ENCODE data around the gene RMDN2. TPM values are rescaled to one million over a fixed set of nuclear protein-coding genes. Genes with fewer than 3 reads are reported as not detected.

The RMDN2 gene
- total and polyA plus RNA-seq, 4 donors: 7.3 to 30.6 (median 13.3) TPM

GRCh38 chr2:38057651-38058410 lies 132.7 kb downstream of the RMDN2 start:
- Histone ChIP-seq H3K4me1 (ENCODE audit: control insufficient read depth in 4 of 4, insufficient read depth in 4 of 4, low read length in 3 of 4) (no peaks in the 10 kb centered on the region), H3K9me3 (ENCODE audit: control insufficient read depth in 4 of 4, low read length in 3 of 4) (no peaks in the 10 kb centered on the region), H3K36me3 (ENCODE audit: control insufficient read depth in 4 of 4, insufficient read depth in 3 of 4, low read depth in 1 of 4, low read length in 3 of 4) (no peaks in the 10 kb centered on the region), H3K27ac (ENCODE audit: low read depth in 1 of 2, low read length in 2 of 2) (no peak overlapping the region), H3K27me3 (ENCODE audit: control insufficient read depth in 4 of 4, insufficient read depth in 4 of 4, low read length in 3 of 4) (no peaks in the 10 kb centered on the region), H3K4me3 (ENCODE audit: low read depth in 1 of 3, low read length in 3 of 3) (no peak overlapping the region), H3K9ac (ENCODE audit: low read depth in 1 of 2, low read length in 2 of 2) (no peak overlapping the region)
- 80% methylated on average over 3 of the region's 3 CpGs for WGBS
- DNase-seq (ENCODE audit: low spot score): no peak
- TF ChIP-seq, protein P1, sequence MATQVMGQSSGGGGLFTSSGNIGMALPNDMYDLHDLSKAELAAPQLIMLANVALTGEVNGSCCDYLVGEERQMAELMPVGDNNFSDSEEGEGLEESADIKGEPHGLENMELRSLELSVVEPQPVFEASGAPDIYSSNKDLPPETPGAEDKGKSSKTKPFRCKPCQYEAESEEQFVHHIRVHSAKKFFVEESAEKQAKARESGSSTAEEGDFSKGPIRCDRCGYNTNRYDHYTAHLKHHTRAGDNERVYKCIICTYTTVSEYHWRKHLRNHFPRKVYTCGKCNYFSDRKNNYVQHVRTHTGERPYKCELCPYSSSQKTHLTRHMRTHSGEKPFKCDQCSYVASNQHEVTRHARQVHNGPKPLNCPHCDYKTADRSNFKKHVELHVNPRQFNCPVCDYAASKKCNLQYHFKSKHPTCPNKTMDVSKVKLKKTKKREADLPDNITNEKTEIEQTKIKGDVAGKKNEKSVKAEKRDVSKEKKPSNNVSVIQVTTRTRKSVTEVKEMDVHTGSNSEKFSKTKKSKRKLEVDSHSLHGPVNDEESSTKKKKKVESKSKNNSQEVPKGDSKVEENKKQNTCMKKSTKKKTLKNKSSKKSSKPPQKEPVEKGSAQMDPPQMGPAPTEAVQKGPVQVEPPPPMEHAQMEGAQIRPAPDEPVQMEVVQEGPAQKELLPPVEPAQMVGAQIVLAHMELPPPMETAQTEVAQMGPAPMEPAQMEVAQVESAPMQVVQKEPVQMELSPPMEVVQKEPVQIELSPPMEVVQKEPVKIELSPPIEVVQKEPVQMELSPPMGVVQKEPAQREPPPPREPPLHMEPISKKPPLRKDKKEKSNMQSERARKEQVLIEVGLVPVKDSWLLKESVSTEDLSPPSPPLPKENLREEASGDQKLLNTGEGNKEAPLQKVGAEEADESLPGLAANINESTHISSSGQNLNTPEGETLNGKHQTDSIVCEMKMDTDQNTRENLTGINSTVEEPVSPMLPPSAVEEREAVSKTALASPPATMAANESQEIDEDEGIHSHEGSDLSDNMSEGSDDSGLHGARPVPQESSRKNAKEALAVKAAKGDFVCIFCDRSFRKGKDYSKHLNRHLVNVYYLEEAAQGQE (IDR thresholded peaks at IDR 0.05): no peak
- TF ChIP-seq FOXA1 (IDR thresholded peaks at IDR 0.05): no peak

- Histone ChIP-seq H3K27me3 (ENCODE audit: control insufficient read depth in 4 of 4, insufficient read depth in 4 of 4, low read length in 3 of 4) (no peaks in the 10 kb centered on the region), H3K4me1 (ENCODE audit: control insufficient read depth in 4 of 4, insufficient read depth in 4 of 4, low read length in 3 of 4) (no peaks in the 10 kb centered on the region), H3K36me3 (ENCODE audit: control insufficient read depth in 4 of 4, insufficient read depth in 3 of 4, low read depth in 1 of 4, low read length in 3 of 4) (no peaks in the 10 kb centered on the region), H3K9ac (ENCODE audit: low read depth in 1 of 2, low read length in 2 of 2) (no peak overlapping the region), H3K4me3 (ENCODE audit: low read depth in 1 of 3, low read length in 3 of 3) (no peak overlapping the region), H3K27ac (ENCODE audit: low read depth in 1 of 2, low read length in 2 of 2) (no peak overlapping the region), H3K9me3 (ENCODE audit: control insufficient read depth in 4 of 4, low read length in 3 of 4) (no peaks in the 10 kb centered on the region)
- TF ChIP-seq, protein P2, sequence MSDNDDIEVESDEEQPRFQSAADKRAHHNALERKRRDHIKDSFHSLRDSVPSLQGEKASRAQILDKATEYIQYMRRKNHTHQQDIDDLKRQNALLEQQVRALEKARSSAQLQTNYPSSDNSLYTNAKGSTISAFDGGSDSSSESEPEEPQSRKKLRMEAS (IDR thresholded peaks at IDR 0.05): no peak
- TF ChIP-seq RAD21 (IDR thresholded peaks at IDR 0.05) (no peak), JUND (IDR thresholded peaks at IDR 0.05) (no peak), HNF4G (IDR thresholded peaks at IDR 0.05) (no peak), TAF1 (conservative IDR thresholded peaks at IDR 0.05) (no peak), EGR1 (IDR thresholded peaks at IDR 0.05; ENCODE audit: low read depth in 2 of 2) (no peak), RXRA (IDR thresholded peaks at IDR 0.05) (no peak), FOXA2 (IDR thresholded peaks at IDR 0.05) (no peak), YY1 (IDR thresholded peaks at IDR 0.05) (no peak), SP1 (IDR thresholded peaks at IDR 0.05) (no peak), GABPA (IDR thresholded peaks at IDR 0.05 in 1 of 2, conservative IDR thresholded peaks at IDR 0.05 in 1 of 2) (no peak), NR2F2 (IDR thresholded peaks at IDR 0.05) (no peak), HNF4A (conservative IDR thresholded peaks at IDR 0.05) (no peak), CTCF (IDR thresholded peaks at IDR 0.05; ENCODE audit: low read depth, low read length, missing input control) (no peak), FOXA1 (IDR thresholded peaks at IDR 0.05) (no peak), ATF3 (IDR thresholded peaks at IDR 0.05) (no peak)
- TF ChIP-seq, protein P1 (IDR thresholded peaks at IDR 0.05): no peak
- TF ChIP-seq, protein P3, sequence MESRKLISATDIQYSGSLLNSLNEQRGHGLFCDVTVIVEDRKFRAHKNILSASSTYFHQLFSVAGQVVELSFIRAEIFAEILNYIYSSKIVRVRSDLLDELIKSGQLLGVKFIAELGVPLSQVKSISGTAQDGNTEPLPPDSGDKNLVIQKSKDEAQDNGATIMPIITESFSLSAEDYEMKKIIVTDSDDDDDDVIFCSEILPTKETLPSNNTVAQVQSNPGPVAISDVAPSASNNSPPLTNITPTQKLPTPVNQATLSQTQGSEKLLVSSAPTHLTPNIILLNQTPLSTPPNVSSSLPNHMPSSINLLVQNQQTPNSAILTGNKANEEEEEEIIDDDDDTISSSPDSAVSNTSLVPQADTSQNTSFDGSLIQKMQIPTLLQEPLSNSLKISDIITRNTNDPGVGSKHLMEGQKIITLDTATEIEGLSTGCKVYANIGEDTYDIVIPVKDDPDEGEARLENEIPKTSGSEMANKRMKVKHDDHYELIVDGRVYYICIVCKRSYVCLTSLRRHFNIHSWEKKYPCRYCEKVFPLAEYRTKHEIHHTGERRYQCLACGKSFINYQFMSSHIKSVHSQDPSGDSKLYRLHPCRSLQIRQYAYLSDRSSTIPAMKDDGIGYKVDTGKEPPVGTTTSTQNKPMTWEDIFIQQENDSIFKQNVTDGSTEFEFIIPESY (IDR thresholded peaks at IDR 0.05): no peak
- WGBS: 77% methylated on average over 5 of the region's 5 CpGs
- DNase-seq (ENCODE audit: low spot score): no peak
Observed at GRCh38 chr2:38060236-38061018, 135.3 kb downstream of the RMDN2 start.

All from liver (tissue), 9 donors.